Neural cell (in vitro differentiated cells): Measurements from ENCODE around the gene MCM5. TPM values are rescaled to one million over a fixed set of nuclear protein-coding genes. Genes with fewer than 3 reads are reported as not detected.
"Not testable (repeated sequence)": the region's sequence is repeated elsewhere in the genome, so short reads cannot be mapped to it uniquely, and the experiment has no call there.

Experiments used
- H2AFZ ChIP-seq: fragments of 200-600, 300-800 bp; sonication (generic), shearing (Covaris generic); 2 replicates; pipeline ENCODE4 v1.6.0; 2014; ENCODE audit warnings: low read depth, mild to moderate bottlenecking, antibody characterized with exemption, low read length, moderate library complexity
- H3F3A ChIP-seq: fragments of 200-600 bp; shearing (Covaris generic); 2 replicates; pipeline ENCODE4 v1.6.1; 2016; ENCODE audit warnings: mild to moderate bottlenecking, moderate library complexity, mixed read lengths, antibody characterized with exemption, low read length; ENCODE audit not compliant: insufficient read depth, poor library complexity, severe bottlenecking
- H3K27ac ChIP-seq: fragments of 200-600, 300-800 bp; sonication (generic), shearing (Covaris generic); 2 replicates; pipeline ENCODE4 v1.5.1; 2014; ENCODE audit warnings: mild to moderate bottlenecking, low read length, moderate library complexity
- H3K27me3 ChIP-seq: fragments of 300-800, 200-600 bp; sonication (generic), shearing (Covaris generic); 2 replicates; pipeline ENCODE4 v1.6.0; 2014; ENCODE audit warnings: mild to moderate bottlenecking, low read depth, low read length, moderate library complexity; ENCODE audit not compliant: insufficient read depth
- H3K36me3 ChIP-seq: fragments of 300-800, 200-600 bp; sonication (generic), shearing (Covaris generic); 2 replicates; pipeline ENCODE4 v1.5.1; 2014; ENCODE audit warnings: mild to moderate bottlenecking, antibody characterized with exemption, low read length, moderate library complexity; ENCODE audit not compliant: insufficient read depth
- H3K4me2 ChIP-seq: fragments of 300-800, 200-600 bp; sonication (generic), shearing (Covaris generic); 2 replicates; pipeline ENCODE4 v1.6.0; 2014; ENCODE audit warnings: mild to moderate bottlenecking, low read length
- H3K4me3 ChIP-seq: fragments of 300-800, 200-600 bp; sonication (generic), shearing (Covaris generic); 2 replicates; pipeline ENCODE4 v1.5.1; 2014; ENCODE audit warnings: mild to moderate bottlenecking, low read length, moderate library complexity
- H3K79me2 ChIP-seq: fragments of 200-600 bp; shearing (Covaris generic); replicated peaks from 2 replicates; pipeline ENCODE4 v1.6.0; 2014; ENCODE audit warnings: mild to moderate bottlenecking, low read length, moderate library complexity; ENCODE audit not compliant: insufficient read depth
- H3K9ac ChIP-seq: fragments of 300-800, 200-600 bp; sonication (generic), shearing (Covaris generic); 2 replicates; pipeline ENCODE4 v1.6.1; 2016; ENCODE audit warnings: mild to moderate bottlenecking, low read length, mixed read lengths
- H3K9me2 ChIP-seq: fragments of 200-600 bp; shearing (Covaris generic); 2 replicates; pipeline ENCODE4 v1.6.1; 2016; ENCODE audit warnings: mild to moderate bottlenecking, low read length, mixed read lengths; ENCODE audit not compliant: insufficient read depth
- H3K9me3 ChIP-seq: fragments of 200-600, 300-800 bp; sonication (generic), shearing (Covaris generic); 2 replicates; pipeline ENCODE4 v1.6.1; 2016; ENCODE audit warnings: mild to moderate bottlenecking, mixed run types, low read length, moderate library complexity, mixed read lengths
- H4K20me1 ChIP-seq: fragments of 200-600 bp; shearing (Covaris generic); 2 replicates; pipeline ENCODE4 v1.6.1; 2016; ENCODE audit warnings: mild to moderate bottlenecking, mixed run types; ENCODE audit not compliant: insufficient read depth
- CTCF ChIP-seq: fragments of 450-650 bp; IDR thresholded peaks from 2 replicates; pipeline ENCODE4 v1.5.1; 2014; ENCODE audit warnings: antibody characterized with exemption, mild to moderate bottlenecking, moderate library complexity; ENCODE audit not compliant: poor library complexity, severe bottlenecking
- EP300 ChIP-seq: fragments of 450-650 bp; conservative IDR thresholded peaks from 2 replicates; pipeline ENCODE4 v1.6.1; 2014; ENCODE audit warnings: antibody characterized with exemption, mild to moderate bottlenecking, moderate library complexity; ENCODE audit not compliant: poor library complexity, severe bottlenecking
- EZH2 ChIP-seq: fragments of 200-600, 300-800 bp; shearing (Covaris generic), sonication (generic); IDR thresholded peaks from 2 replicates; pipeline ENCODE4 v1.6.1; 2014; ENCODE audit warnings: antibody characterized with exemption, low read length, borderline replicate concordance, mild to moderate bottlenecking; ENCODE audit not compliant: insufficient read depth, poor library complexity, severe bottlenecking
- MXI1 ChIP-seq: fragments of 450-650 bp; conservative IDR thresholded peaks from 2 replicates; pipeline ENCODE4 v1.6.1; 2014; ENCODE audit warnings: antibody characterized with exemption, mild to moderate bottlenecking; ENCODE audit not compliant: poor library complexity, severe bottlenecking
- POLR2AphosphoS5 ChIP-seq: IDR thresholded peaks from 2 replicates; pipeline ENCODE4 v1.6.1; 2012
- RAD21 ChIP-seq: fragments of 450-650 bp; conservative IDR thresholded peaks from 2 replicates; pipeline ENCODE4 v1.6.1; 2014; ENCODE audit warnings: antibody characterized with exemption, mild to moderate bottlenecking, moderate library complexity
- REST ChIP-seq: IDR thresholded peaks from 2 replicates; pipeline ENCODE4 v1.6.1; 2012; ENCODE audit warnings: borderline replicate concordance
- SMC3 ChIP-seq: fragments of 450-650 bp; conservative IDR thresholded peaks from 2 replicates; pipeline ENCODE4 v1.6.1; 2014; ENCODE audit warnings: antibody characterized with exemption, mild to moderate bottlenecking, moderate library complexity; ENCODE audit not compliant: poor library complexity
- TAF1 ChIP-seq: IDR thresholded peaks from 2 replicates; pipeline ENCODE4 v1.6.1; 2012; ENCODE audit warnings: low read depth
- polyA plus RNA-seq: library from polyadenylated mRNA; depleted of rRNA; stranded (reverse); fragments of >200 nt; gene quantifications from 2 replicates; pipeline ENCODE4 v1.2.3, GENCODE V29; 2014

The MCM5 gene
- polyA plus RNA-seq, 1 donor from 2014 or later, result 6.9 TPM

- no peak overlapping the region for H3K9ac ChIP-seq
- H3K36me3 ChIP-seq, result no peaks in the 10 kb centered on the region
- no peaks in the 10 kb centered on the region for H3K9me2 ChIP-seq
- no peaks in the 10 kb centered on the region for H4K20me1 ChIP-seq
- H3K79me2 ChIP-seq, result no peaks in the 10 kb centered on the region
- H3K9me3 ChIP-seq, result peaks cover 5% of the 10 kb centered on the region
- TF ChIP-seq REST (no peak), EZH2 (no peak), POLR2AphosphoS5 (no peak), TAF1 (no peak), RAD21 (no peak), MXI1 (no peak), SMC3 (no peak), EP300 (no peak), CTCF (no peak)
- H3F3A ChIP-seq, result no peaks in the 10 kb centered on the region
- H3K27ac ChIP-seq, result no peak overlapping the region
- H3K4me3 ChIP-seq, result no peak overlapping the region
- H3K4me2 ChIP-seq, result no peak overlapping the region
- no peak overlapping the region for H2AFZ ChIP-seq
- no peaks in the 10 kb centered on the region for H3K27me3 ChIP-seq
Measured at GRCh38 chr22:35437049-35437448, 37.1 kb downstream of the MCM5 start.

GRCh38 chr22:35438673-35439364 is 38.9 kb downstream of the MCM5 start:
- H3K79me2 ChIP-seq, H3K9me2 ChIP-seq, H3K9me3 ChIP-seq, H4K20me1 ChIP-seq, H3K4me2 ChIP-seq, H3K36me3 ChIP-seq, H3K4me3 ChIP-seq, H3K27ac ChIP-seq, H2AFZ ChIP-seq, H3F3A ChIP-seq, H3K27me3 ChIP-seq, H3K9ac ChIP-seq: not testable (repeated sequence)

GRCh38 chr22:35439365-35439717 is 39.4 kb downstream of the MCM5 start:
- TF ChIP-seq SMC3 (no peak), MXI1 (no peak), REST (no peak), EZH2 (no peak), POLR2AphosphoS5 (no peak), RAD21 (no peak), TAF1 (no peak), EP300 (no peak), CTCF (no peak)
- H4K20me1 ChIP-seq, result no peaks in the 10 kb centered on the region

More at GRCh38 chr22:35439365-35439717, 39.4 kb downstream of the MCM5 start:
- Histone ChIP-seq H3K9ac (no peak overlapping the region), H3K9me3 (no peaks in the 10 kb centered on the region), H3K4me2 (no peak overlapping the region), H3K79me2 (no peaks in the 10 kb centered on the region), H3K4me3 (no peak overlapping the region), H3F3A (no peaks in the 10 kb centered on the region), H2AFZ (no peak overlapping the region), H3K9me2 (no peaks in the 10 kb centered on the region), H3K36me3 (no peaks in the 10 kb centered on the region), H3K27ac (no peak overlapping the region), H3K27me3 (no peaks in the 10 kb centered on the region)
